GM19324 (cell line): ENCODE data around the gene FAM181B.
"Not testable (repeated sequence)": the region's sequence is repeated elsewhere in the genome, so short reads cannot be mapped to it uniquely, and the experiment has no call there.

Source experiments
- ATAC-seq: cut with Tn5 transposase; IDR thresholded peaks from one replicate; pipeline ENCODE4 v1.9.1; 2021; ENCODE audit warnings: mild to moderate bottlenecking, moderate library complexity; ENCODE audit not compliant: unreplicated experiment, low FRiP score

The FAM181B gene

DNA sequence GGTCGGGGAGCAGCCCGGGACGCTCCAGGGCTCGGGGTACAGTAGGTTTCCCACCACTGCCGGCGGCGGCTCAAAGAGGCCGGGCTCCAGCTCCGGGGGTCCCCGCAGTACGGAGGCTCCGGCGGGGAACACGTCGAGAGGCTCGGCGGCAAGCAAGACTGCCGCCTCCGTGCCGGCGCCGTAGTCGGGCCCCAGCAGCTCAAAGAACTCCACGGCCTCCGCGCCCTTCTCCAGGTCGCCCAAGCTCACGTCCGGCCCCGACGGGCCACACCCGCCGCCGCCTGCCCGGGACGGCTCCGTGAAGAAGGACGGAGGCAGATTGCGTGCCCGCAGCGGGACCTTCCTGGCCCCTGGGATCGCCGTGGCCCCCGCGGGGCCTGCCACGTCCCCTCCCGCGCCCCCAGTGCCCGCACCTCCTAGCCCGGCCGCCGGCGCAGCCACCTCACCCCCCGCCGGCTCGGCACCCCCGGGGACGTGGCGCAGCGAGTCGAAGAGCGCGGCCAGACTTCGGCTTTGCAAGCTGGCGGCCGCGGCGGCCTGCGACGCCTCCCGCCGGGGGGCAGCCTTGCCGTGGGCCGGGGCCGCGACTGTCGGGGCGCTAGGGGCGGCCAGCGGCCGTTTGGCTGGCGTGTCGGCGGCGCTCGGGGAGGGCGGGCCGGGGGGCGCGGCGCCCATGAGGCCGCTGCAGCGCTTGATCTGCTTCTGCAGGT is 775 bp downstream of the FAM181B start:
- no peak for ATAC-seq

DNA sequence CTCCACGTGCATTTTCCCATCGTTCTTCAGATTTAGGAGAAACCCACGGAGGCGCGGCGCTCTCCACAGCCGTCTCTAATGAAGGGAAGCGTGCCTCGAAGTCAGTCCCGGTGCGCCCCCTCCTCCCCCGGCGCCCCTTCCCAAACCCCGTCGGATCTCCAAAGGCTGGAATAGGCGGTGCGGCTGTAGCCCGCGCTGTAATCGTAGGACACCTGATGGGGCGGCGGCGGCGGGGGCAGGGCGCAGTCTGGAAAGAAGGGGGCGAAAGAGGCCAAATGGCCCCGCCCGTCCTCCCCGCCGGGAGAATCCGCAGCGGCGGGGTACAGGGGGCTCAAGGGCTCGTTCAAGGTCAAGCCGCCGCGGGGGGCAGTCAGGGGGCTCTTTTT is 1.3 kb downstream of the FAM181B start:
- ATAC-seq, result no peak

DNA sequence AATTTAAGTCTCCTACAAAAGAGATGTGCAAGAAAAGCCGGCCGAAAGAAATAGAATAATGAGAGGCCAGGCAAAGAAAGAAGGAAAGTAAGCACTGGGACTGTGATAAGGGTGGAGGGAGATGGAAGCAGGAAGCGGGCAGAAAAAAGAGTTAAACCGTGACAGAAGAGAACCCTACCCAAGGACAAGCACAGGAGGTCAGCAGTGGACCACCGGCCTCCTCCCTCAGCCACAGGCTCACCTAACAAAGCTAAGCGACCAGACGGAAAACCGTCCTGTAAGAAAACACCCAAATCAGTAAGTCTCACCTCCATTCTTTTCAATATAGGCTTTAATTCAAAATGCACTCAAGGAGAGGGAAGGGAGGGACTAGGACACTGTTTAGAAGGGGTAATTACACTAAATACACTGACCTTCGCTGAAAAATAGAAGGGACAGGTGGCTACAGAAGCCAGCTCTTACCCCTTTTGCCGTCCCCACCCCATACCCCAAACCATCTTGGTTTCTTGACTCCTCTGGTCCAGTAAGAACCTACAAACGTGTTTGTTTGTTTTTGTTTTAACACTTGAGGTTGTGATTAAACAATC is 1.9 kb downstream of the FAM181B start:
- ATAC-seq, result no peak

DNA sequence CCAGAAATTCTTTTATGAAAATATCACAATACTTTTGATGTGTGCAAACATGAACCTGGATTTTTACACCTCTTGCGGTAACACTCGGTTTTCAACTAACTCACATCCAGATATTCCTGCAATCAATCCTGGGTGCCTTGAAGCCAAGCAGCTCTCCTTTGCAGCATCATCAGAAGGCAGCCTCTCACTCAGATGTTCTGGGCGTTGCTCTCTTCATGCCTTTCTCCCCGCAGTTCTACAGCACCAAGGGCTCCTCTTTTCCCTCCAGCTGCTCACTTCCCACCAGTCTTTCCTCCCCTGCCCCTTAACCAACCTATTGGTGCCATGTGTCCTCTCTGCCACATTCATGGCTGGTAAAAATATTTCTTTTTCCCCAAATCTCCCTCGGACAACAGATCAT is 2.9 kb downstream of the FAM181B start:
- ATAC-seq, result no peak

DNA sequence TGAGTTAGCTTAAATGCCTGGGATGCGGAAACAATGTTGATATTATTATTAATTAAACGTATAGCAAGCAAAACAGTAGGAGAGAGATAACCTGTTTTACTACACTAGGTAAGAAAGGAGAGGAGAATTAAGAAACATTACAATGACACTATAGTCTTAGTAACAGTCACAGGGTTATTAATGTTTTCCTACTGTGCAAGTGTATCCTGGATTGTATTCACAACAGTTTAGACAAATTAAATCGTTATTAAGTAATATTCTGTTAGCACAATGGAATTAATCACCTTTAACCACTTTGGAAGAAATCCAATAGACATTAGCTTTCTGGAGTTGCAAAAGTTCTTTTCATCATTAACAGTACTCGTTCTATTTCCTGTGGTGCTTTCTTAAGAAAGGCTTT is 3.4 kb downstream of the FAM181B start:
- ATAC-seq, result no peak

- no peak for ATAC-seq
Observed at GRCh38 chr11:82724026-82724425, 9.6 kb downstream of the FAM181B start.

- no peak for ATAC-seq
Observed at GRCh38 chr11:82722231-82722630, 11.4 kb downstream of the FAM181B start.

DNA sequence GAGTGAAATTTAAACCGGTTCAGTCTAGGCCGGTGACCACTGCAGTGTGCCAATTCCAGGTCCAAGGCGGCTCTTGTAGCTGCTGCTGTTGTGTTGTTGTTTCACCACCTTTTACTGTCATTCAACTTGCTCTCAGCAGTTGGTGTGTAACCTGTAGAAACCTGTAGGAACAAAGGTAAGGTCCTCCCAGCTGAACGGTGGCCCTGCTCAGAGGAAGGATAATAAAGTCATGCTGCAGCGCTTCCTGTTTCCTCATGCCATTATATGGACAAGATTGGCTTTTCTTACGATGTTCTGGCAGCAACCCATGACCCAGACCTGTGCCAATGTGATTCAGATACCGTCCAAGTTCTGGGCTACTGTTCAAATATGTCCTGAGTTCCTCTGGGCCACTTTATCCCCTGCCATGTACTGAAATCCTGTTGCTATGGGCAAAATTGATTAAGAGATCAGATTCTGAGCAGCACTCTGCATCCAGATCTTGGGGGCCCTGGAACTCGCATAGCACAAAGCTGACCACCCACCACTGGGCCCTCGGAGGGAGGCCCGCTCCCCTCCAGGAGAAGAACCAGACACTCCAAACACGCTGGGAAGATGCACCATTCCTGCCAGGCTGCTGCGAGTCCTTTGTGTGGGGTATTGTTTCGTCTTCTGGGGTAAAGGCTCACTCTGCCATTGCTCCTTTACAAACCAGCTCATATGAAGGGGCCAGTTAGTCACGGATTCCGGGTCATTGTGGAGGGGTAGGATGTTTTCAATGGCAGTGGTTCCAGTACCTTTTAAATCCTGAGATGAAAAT is 13.2 kb downstream of the FAM181B start:
- ATAC-seq, result no peak

- ATAC-seq, result no peak
Observed at GRCh38 chr11:82719361-82720105, 14.1 kb downstream of the FAM181B start.

- no peak for ATAC-seq
Observed at GRCh38 chr11:82718821-82719220, 14.8 kb downstream of the FAM181B start.

DNA sequence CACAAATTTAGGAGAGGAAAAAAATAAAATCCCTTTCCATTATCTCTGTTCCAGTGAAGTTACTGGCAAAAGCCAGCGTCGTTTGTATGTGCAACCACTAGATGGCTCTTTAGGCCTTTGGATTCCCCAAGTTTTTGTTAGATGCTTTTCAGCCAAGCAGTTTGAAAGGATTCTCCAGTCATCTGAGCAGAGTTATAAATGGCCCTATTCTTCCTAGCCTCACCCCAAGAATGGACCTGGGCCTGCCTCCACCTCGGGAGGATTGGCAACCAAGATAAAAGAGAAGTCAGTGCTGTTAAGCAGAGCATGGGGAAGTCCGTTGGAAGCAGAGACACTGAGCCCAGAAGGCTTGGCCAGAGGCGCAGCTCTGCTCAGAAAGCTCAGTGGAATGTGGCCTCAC is 15.4 kb downstream of the FAM181B start:
- ATAC-seq, result peak; percentile 41

DNA sequence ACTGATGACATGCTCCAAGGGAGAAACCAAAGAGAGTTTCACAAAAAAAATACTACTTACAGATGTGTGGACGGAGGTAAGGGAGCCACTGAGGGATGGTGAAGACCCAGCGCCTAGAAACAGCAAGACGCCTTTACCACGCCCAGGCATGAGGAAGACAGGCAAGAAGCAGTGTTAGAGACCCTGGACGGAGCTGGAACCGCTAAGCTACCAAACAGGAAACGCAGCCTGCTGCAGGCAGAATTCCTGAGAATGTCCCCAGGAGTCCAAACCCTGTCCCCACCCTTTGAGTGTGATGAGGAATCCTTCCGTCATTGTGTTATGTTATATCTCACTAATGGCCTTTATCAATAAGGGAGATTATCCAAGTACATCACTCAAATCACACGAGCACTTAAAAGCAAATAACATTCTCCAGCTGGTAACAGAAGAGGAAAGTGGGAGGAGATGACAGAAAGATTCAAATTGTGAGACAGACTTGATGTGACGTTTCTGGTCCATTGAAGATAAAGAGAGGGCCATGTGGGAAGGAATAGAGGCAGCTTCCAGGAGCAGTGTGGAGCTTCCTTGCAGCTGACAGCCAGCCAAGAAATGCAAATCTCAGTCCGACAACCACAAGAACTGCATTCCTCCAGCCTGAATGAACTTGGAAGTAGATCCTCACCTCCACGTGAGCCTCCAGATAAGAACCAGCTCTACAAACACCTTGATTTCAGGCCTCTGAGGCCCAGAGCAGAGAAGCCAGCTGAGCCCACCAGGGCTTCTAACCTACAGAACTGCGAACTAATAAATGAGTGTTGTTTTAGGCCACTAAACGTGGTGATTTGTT is 19.1 kb downstream of the FAM181B start:
- no peak for ATAC-seq

DNA sequence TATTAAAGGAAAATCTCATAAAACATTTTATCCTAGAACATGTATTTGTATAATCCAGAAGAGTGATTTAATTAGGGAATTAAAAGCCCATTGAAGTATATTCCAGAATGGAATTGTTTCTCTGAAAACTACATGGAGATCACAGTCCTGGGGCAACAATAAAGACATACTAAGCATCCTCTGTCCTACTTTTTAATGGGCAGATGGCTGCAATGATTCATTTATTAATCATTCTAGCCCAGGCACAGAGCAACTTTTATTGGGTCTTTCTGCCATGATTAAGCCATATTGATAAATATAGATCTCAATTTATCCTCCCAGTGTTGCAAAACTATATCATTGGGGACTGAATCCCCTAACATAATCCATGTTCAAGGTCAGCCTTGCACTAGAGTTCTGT is 22.0 kb downstream of the FAM181B start:
- no peak for ATAC-seq

GRCh38 chr11:82703796-82704195 is 29.9 kb downstream of the FAM181B start:
- no peak for ATAC-seq

GRCh38 chr11:82703226-82703625 is 30.4 kb downstream of the FAM181B start:
- no peak for ATAC-seq

- no peak for ATAC-seq
Observed at GRCh38 chr11:82701847-82702520, 31.7 kb downstream of the FAM181B start.

- no peak for ATAC-seq
Observed at GRCh38 chr11:82698576-82699352, 34.9 kb downstream of the FAM181B start.

DNA sequence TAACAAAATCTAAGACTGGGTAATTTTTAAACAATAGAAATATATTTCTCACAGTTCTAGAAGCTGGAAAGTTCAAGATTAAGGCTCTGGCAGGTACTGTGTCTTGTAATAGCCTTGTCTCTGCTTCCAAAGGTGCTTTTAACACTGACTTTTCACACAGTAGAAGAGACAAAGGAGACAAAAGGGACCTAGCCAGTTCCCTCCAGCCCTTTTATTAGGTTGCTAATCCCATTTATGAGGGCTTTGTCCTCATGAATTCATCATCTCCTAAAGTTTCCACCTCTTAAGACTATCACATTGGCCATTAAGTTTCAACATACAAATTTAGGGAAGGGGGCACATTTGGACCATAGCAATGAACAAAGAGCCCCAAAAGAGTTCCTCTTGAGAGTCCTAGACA is 40.7 kb downstream of the FAM181B start:
- no peak for ATAC-seq

GRCh38 chr11:82689347-82689746 is 44.3 kb downstream of the FAM181B start:
- ATAC-seq, result not testable (repeated sequence)
